Measurements from ENCODE around the gene SYNGR2. TPM values are rescaled to one million over a fixed set of nuclear protein-coding genes. Genes with fewer than 3 reads are reported as not detected.
A peak's percentile ranks its signal among the peaks of the same experiment; 100 is the strongest.
"Not testable (repeated sequence)": the region's sequence is repeated elsewhere in the genome, so short reads cannot be mapped to it uniquely, and the experiment has no call there.

Gene SYNGR2
- total RNA-seq, 1 experiment from 2014 or later = 286 TPM

- DNase-seq (ENCODE audit: low read depth) = peak; percentile 58
- in situ Hi-C loops (cut with HindIII; ENCODE audit: low pct_unique_long_range_greater_than_20kb, low sequenced_read_pairs) = no loop called here
These were observed 39.6 kb upstream of the SYNGR2 start, which contains the start of gene TMC6 for GRCh38 chr17:78128551-78129350. Gene TMC6, minus strand, starts transcription at chr17:78128755. Its CDS starts 1,923 bp downstream, at chr17:78126832.

- DNase-seq (ENCODE audit: low read depth) = no peak
- in situ Hi-C loops (cut with HindIII; ENCODE audit: low pct_unique_long_range_greater_than_20kb, low sequenced_read_pairs) = no loop called here
These were observed 38.9 kb upstream of the SYNGR2 start for GRCh38 chr17:78129351-78130089.

GRCh38 chr17:78130090-78130436 lies 38.3 kb upstream of the SYNGR2 start:
- in situ Hi-C loops (cut with HindIII; ENCODE audit: low pct_unique_long_range_greater_than_20kb, low sequenced_read_pairs) = no loop called here
- DNase-seq (ENCODE audit: low read depth) = no peak

GRCh38 chr17:78130437-78131101 lies 37.8 kb upstream of the SYNGR2 start, which contains the start of gene TMC8:
Gene TMC8, plus strand, starts transcription at chr17:78130771. Its CDS starts 818 bp downstream, at chr17:78131589.
- no peak for DNase-seq (ENCODE audit: low read depth)
- in situ Hi-C loops (cut with HindIII; ENCODE audit: low pct_unique_long_range_greater_than_20kb, low sequenced_read_pairs) = no loop called here

- in situ Hi-C loops (cut with HindIII; ENCODE audit: low pct_unique_long_range_greater_than_20kb, low sequenced_read_pairs) = no loop called here
- DNase-seq (ENCODE audit: low read depth) = no peak
These were observed 37.0 kb upstream of the SYNGR2 start for GRCh38 chr17:78131172-78132083.

- in situ Hi-C loops (cut with HindIII; ENCODE audit: low pct_unique_long_range_greater_than_20kb, low sequenced_read_pairs) = no loop called here
- no peak for DNase-seq (ENCODE audit: low read depth)
These were observed 36.2 kb upstream of the SYNGR2 start for GRCh38 chr17:78132084-78132676.

GRCh38 chr17:78132767-78133178 lies 35.6 kb upstream of the SYNGR2 start:
- in situ Hi-C loops (cut with HindIII; ENCODE audit: low pct_unique_long_range_greater_than_20kb, low sequenced_read_pairs) = no loop called here
- DNase-seq (ENCODE audit: low read depth) = no peak

- DNase-seq (ENCODE audit: low read depth) = no peak
- in situ Hi-C loops (cut with HindIII; ENCODE audit: low pct_unique_long_range_greater_than_20kb, low sequenced_read_pairs) = no loop called here
These were observed 35.0 kb upstream of the SYNGR2 start for GRCh38 chr17:78133179-78133951.

- in situ Hi-C loops (cut with HindIII; ENCODE audit: low pct_unique_long_range_greater_than_20kb, low sequenced_read_pairs) = no loop called here
- DNase-seq (ENCODE audit: low read depth) = no peak
These were observed 34.1 kb upstream of the SYNGR2 start for GRCh38 chr17:78133971-78134898.

- no peak for DNase-seq (ENCODE audit: low read depth)
- in situ Hi-C loops (cut with HindIII; ENCODE audit: low pct_unique_long_range_greater_than_20kb, low sequenced_read_pairs) = no loop called here
These were observed 33.4 kb upstream of the SYNGR2 start for GRCh38 chr17:78134899-78135385.

- no peak for DNase-seq (ENCODE audit: low read depth)
- in situ Hi-C loops (cut with HindIII; ENCODE audit: low pct_unique_long_range_greater_than_20kb, low sequenced_read_pairs) = no loop called here
These were observed 32.4 kb upstream of the SYNGR2 start for GRCh38 chr17:78135858-78136500.

- DNase-seq (ENCODE audit: low read depth) = no peak
These were observed 30.8 kb upstream of the SYNGR2 start for GRCh38 chr17:78137392-78138203.

GRCh38 chr17:78138204-78139060 lies 29.9 kb upstream of the SYNGR2 start:
- no peak for DNase-seq (ENCODE audit: low read depth)
- in situ Hi-C loops (cut with HindIII; ENCODE audit: low pct_unique_long_range_greater_than_20kb, low sequenced_read_pairs) = no loop called here

More at GRCh38 chr17:78137392-78138203, 30.8 kb upstream of the SYNGR2 start:
- in situ Hi-C loops (cut with HindIII; ENCODE audit: low pct_unique_long_range_greater_than_20kb, low sequenced_read_pairs) = no loop called here

GRCh38 chr17:78139861-78140168 lies 28.6 kb upstream of the SYNGR2 start:
- in situ Hi-C loops (cut with HindIII; ENCODE audit: low pct_unique_long_range_greater_than_20kb, low sequenced_read_pairs); DNase-seq (ENCODE audit: low read depth): not testable (repeated sequence)
